GM18526 (cell line): ENCODE measurements around the gene MIS18A.

Experiments
- POLR2A ChIP-seq: IDR thresholded peaks from 3 replicates; pipeline ENCODE4 v1.6.1; 2011; ENCODE audit not compliant: insufficient read length; ENCODE audit errors: extremely low read depth

The MIS18A gene

DNA sequence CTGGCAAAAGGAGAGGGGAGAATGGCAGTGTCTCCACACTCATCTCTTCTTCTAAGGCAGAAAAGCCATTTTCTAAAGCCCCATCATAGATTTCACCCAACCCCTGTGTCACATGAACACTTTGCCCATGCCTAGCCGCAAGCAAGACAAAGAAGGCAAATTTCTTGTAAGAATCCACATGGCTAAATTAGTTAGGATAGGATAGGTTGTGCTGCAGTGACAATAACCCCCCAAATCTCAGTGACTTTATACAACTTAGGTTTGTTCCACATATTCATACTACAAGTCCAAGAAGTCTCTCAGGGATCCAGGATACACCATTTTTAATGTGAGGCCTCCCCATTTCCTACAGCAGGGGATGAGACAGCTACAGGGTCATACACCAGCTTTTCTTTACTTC, 40.8 kb downstream of the MIS18A start:
- no peak for TF ChIP-seq POLR2A

DNA sequence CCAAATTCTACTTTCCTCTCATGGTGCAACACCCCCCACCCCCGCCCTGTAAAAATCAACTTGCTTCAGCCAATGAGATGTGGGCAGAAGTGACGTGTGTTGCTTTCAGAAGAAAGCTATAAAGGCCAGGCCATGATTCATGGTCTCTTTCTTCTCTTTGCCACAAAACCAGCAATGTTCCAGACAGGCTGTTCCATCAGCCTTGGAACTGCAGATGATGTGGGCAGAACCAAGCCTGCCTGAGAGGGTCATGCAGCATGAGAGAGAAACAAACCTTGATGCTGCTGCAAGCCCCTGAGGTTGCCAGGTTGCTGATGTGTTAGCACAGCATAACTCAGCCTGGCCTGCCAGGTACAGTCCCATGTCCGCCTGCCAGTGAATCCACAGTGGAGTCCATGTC, 41.8 kb downstream of the MIS18A start:
- TF ChIP-seq POLR2A = no peak

DNA sequence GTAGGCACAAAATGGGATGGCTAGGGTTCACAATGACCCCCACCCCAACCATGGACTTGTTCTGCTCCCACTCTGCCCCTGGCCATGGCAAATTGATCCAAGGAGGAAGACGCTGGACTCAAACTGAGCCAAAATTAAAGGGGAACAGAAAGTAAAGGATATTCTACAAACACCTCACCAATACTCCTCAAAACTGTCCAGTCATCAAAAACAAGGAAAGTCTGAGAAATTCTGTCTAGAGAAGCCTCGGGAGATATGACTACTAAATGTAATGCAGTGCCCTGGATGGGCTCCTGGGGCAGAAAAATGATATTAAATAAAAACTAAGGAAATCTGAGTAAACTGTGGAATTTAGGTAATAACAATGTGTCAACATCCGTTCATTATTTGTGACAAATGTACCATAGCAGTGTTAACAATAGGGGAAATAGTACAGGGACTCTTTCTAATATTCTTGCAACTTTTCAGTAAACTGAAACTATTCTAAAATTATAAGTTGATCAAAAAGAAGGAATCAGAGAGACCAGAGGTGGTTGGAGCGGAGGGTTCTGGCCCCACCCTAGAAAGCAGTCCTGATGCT, 45.0 kb downstream of the MIS18A start:
- no peak for TF ChIP-seq POLR2A

DNA sequence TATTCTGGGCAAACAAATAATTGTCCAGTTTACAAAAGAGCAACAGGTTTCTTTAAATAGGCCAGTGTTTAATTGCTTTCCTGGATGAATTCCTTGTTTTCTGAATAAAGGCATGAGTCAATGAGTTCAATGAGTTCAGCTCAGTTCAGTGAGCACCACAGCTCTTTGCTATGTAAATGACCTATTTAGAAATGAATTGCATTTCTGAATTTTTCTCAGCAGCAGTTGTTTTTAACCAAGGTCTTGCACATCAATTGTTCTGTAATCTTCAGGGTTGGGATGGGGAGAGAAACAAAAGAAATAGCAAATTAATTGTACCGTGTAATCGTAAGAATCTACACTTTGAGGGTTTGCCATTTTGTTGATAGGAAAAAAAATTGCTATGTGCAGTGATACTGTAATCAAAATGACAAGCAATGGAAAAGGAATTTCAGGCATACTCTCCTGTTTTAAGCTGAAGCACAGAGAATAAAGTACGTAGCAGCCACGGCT, 45.7 kb downstream of the MIS18A start:
- no peak for TF ChIP-seq POLR2A

DNA sequence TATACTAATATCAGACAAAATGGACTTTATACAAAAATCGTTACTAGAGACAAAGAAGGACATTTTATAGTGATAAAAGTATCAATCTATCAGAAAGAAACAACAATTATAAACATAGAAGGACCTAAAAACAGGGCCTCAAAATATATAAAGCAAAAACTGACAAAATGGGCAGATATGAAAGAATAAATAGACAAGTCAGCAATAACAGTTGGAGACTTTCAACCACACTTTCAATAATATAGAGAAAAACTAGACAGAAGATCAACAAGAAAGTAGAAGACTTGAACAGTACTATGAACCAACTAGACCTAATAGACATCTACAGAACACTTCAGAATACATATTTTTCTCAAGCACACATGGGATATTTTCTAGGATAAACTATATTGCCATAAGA, 52.4 kb downstream of the MIS18A start:
- TF ChIP-seq POLR2A = no peak
